NCI-H2107 (cell line): ENCODE results near the gene DPP6.

Source experiments
- DNase-seq: peaks from one replicate; lab custom pipeline; 2025; lab: John Stamatoyannopoulos, UW

DPP6 gene

GRCh38 chr7:154540596-154540995 lies 488.4 kb downstream of the DPP6 start:
- DNase-seq = no peak

GRCh38 chr7:154541606-154542005 lies 489.4 kb downstream of the DPP6 start:
- DNase-seq = no peak

GRCh38 chr7:154546946-154547587 lies 494.9 kb downstream of the DPP6 start:
- no peak for DNase-seq

GRCh38 chr7:154553711-154554265 lies 501.6 kb downstream of the DPP6 start:
- DNase-seq = no peak

- no peak for DNase-seq
These were observed 507.3 kb downstream of the DPP6 start for GRCh38 chr7:154559454-154559853.

GRCh38 chr7:154564676-154565075 lies 512.5 kb downstream of the DPP6 start:
- no peak for DNase-seq

- DNase-seq = no peak
These were observed 514.7 kb downstream of the DPP6 start for GRCh38 chr7:154566877-154567276.

GRCh38 chr7:154568346-154568745 lies 516.1 kb downstream of the DPP6 start:
- no peak for DNase-seq

- no peak for DNase-seq
These were observed 517.7 kb downstream of the DPP6 start for GRCh38 chr7:154569916-154570315.

- DNase-seq = no peak
These were observed 519.6 kb downstream of the DPP6 start for GRCh38 chr7:154571772-154572171.

- no peak for DNase-seq
These were observed 522.0 kb downstream of the DPP6 start for GRCh38 chr7:154574235-154574634.

GRCh38 chr7:154575497-154575896 lies 523.3 kb downstream of the DPP6 start:
- no peak for DNase-seq

- DNase-seq = no peak
These were observed 524.4 kb downstream of the DPP6 start for GRCh38 chr7:154576604-154577003.

GRCh38 chr7:154577141-154577873 lies 525.1 kb downstream of the DPP6 start:
- no peak for DNase-seq

GRCh38 chr7:154578336-154578735 lies 526.1 kb downstream of the DPP6 start:
- no peak for DNase-seq

GRCh38 chr7:154579711-154580110 lies 527.5 kb downstream of the DPP6 start:
- DNase-seq = no peak

GRCh38 chr7:154581251-154581890 lies 529.2 kb downstream of the DPP6 start:
- DNase-seq = no peak

- no peak for DNase-seq
These were observed 531.3 kb downstream of the DPP6 start for GRCh38 chr7:154583454-154583853.

- DNase-seq = no peak
These were observed 532.4 kb downstream of the DPP6 start for GRCh38 chr7:154584352-154585252.

- peak; percentile 59 for DNase-seq
These were observed 535.6 kb downstream of the DPP6 start for GRCh38 chr7:154587792-154588191.

GRCh38 chr7:154591544-154591943 lies 539.3 kb downstream of the DPP6 start:
- DNase-seq = no peak

- DNase-seq = no peak
These were observed 540.2 kb downstream of the DPP6 start for GRCh38 chr7:154592388-154592787.
